Activated T-cell treated with anti-CD3 and anti-CD28 coated beads, Interleukin-2, amount 50 U/mL, for 1 hour (primary cell): ENCODE data around the gene TP63.
"Not testable (repeated sequence)": the region's sequence is repeated elsewhere in the genome, so short reads cannot be mapped to it uniquely, and the experiment has no call there.

Source experiments
- DNase-seq: peaks from one replicate; pipeline ENCODE4 v3.0.0-alpha.2; 2020

TP63 gene

DNA sequence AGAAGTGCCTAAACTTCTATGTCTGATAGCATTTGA, at the start of gene TP63:
Gene TP63, plus strand, starts transcription at position 17 of the 36 bp plus-strand sequence. CDS start 127 bp downstream, outside the sequence.
- DNase-seq, result no peak

- no peak for DNase-seq
Measured at GRCh38 chr3:189582179-189582578, 49.0 kb upstream of the TP63 start.

DNA sequence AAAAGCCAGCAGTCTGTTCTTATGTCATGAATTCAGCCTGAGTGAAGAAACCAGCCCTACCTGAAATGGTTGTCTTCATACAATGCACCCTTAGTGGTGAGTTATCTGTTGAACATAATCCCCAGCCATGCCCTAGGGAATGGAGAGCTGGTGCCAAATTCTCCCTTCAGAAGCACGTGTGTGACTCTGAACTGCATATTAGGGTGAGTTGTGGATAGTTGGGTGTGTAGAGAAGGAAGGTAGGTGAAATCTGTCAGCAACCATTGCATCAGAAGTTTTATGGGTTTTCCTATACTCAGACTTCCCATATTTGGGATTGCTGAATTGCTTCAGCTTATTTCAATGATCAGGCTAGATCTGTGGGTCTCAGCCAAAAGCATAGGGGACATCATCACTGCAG, 46.5 kb upstream of the TP63 start:
- DNase-seq, result no peak

DNA sequence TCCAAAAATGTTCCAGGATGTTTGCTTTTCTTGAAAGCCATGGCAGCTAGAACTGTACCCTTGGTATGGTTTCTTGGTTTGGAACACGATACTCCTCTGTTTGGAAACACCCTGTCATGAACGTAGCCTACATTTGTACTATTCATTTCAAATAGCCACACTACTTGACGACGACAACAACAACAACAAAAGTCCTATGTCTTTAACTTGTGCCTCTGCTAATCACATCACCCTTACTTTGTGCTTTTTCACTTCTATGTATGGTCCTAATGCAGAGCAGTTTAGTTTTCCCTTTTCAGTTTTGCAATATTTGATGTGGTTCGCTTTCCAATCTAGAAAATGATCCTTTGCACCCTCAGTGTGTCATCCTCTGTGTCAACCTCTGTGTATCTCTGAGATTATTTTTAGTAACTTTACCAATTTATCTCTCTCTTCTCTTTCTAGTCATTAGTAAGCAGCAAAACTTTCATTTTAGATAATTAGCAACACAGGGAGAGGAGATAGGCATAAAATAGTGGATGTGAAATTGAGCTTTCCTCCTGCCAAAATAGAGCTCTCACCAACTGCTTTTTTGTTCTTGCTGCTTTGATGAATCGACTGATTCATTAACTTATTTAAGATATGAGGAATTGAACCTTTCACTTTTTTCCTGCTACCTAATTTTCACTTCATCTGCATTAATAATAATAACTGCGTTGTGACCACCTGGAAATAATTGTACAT, 44.1 kb upstream of the TP63 start:
- no peak for DNase-seq

DNA sequence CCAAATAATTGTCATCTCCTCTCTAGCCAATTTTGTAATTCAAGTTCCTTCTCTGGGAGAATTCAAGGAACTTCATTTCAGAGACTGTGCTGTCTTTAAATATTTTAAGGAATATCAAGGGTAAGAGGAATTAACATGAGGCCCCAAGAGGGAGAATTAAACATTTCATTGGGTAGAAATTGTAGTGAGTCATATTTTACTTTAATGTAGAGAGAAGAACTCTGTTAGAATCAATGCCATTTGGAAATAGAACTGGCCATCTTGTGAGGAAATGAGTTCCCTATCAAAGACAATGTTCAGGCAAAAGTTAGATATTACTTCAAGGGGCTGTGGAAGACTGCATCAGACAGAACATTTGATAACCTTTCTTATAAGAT, 43.5 kb upstream of the TP63 start:
- no peak for DNase-seq

DNA sequence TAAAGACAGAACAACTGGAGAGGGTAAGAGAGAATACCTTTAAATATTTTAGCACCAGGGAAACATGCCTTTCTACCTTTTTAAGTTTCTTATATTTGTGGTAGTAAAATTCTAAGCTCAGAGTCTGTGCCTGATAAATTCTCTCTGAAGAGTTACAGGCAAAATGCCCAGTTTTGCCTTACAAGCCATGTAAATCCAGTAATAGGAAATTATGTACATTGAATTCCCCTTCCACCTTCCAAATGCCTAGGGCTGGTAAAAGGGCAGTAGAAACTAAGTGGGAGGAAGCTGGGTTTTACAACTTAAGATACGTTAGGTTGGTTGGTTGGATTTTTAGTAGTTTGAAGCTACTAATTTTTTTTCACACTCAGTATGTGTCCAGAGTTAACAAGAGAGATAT, 43.1 kb upstream of the TP63 start:
- DNase-seq, result no peak

- no peak for DNase-seq
Measured at GRCh38 chr3:189588475-189589178, 42.6 kb upstream of the TP63 start.

DNA sequence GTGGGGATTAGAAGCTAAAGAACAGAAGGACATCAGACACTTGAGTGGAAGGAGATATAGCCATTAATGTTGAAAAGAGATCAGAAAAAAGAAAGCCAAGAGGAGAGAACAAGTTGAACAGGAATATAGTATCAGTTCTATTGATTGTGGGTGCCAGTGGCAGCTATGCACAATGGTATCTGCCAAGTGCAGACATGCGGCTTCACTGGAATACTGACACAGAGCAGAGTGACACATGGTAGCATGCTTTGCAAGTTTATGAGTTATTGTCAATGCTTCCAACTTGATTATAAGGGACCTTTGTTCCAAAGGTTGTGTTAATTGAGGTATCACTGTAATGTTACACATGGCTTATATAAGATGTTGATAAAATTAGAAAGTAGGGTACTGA, 42.0 kb upstream of the TP63 start:
- no peak for DNase-seq

- no peak for DNase-seq
Measured at GRCh38 chr3:189590223-189590622, 41.0 kb upstream of the TP63 start.

- no peak for DNase-seq
Measured at GRCh38 chr3:189593581-189593980, 37.6 kb upstream of the TP63 start.

GRCh38 chr3:189596078-189596979, 34.9 kb upstream of the TP63 start:
- not testable (repeated sequence) for DNase-seq

GRCh38 chr3:189597918-189598317, 33.3 kb upstream of the TP63 start:
- no peak for DNase-seq

DNA sequence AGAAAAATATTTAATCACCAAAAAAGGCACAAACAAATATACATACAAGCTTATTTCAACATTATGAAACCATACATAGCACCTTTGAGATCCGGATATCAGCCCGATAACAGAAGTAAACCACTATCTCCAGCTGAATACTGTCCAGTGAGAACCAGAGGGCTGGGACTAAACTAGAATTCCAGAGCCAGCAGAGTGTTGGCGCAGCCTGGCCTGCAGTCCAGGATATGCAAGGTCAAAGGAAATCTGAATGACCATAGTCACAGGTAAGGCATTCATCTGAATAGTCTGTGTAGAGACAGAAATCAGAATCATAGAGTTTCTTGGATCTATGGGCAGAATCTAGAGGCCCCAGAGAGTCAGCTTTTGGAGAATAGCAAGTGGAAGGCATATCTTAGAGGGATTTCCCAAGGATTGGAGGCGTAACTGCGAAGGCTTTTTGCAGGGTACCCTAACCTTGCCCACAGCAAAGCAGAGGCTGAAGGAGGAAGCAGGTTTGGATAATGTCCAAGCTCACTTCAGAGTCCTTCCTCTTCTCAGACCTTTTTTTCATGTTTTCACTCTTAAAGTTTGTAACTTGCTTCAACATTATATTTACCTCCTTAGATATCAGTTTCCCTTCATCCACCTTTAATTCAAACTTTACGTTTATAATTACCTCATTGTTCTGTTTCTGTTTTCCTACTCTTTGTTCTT, 32.5 kb upstream of the TP63 start:
- no peak for DNase-seq

DNA sequence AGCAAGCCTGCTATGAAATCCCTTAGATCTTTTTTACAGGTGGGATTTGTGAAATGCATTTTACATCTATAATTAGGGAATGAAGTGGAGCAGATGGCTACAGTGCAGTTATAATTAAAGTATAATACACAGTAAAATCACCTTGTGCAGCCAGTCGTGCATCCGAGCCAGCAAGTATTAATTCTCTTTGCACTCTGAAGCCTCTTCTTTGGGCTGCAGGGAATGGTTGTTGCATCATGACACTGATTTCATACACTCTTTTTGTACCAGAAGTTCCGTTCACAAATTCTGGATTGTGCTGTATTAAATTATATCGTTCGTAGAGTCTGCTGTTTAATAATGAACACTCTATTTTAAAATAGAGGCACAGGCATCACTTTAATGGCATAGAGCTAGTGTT, 28.7 kb upstream of the TP63 start:
- no peak for DNase-seq

DNA sequence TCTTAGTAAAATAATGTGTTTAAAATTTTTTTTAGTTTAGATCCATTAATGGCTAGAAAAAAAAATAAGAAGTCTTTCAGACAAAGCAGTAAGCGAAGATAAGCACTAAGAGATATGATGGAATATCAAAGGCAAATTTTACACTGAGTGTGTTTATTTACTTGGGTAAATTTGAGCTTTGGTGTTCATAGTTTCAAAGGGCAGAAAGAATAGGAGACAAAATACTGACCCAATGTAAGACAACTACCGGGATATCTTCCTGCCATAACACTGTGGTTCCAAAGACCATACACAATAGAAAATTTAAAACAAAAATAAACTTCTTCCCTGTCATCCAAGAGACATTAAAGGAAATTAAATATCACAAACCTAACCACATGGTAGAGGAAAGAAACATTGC, 25.5 kb upstream of the TP63 start:
- DNase-seq, result no peak

- DNase-seq, result no peak
Measured at GRCh38 chr3:189606774-189607173, 24.4 kb upstream of the TP63 start.

GRCh38 chr3:189612641-189613040, 18.5 kb upstream of the TP63 start:
- DNase-seq, result not testable (repeated sequence)

GRCh38 chr3:189613122-189613521, 18.1 kb upstream of the TP63 start:
- DNase-seq, result no peak

DNA sequence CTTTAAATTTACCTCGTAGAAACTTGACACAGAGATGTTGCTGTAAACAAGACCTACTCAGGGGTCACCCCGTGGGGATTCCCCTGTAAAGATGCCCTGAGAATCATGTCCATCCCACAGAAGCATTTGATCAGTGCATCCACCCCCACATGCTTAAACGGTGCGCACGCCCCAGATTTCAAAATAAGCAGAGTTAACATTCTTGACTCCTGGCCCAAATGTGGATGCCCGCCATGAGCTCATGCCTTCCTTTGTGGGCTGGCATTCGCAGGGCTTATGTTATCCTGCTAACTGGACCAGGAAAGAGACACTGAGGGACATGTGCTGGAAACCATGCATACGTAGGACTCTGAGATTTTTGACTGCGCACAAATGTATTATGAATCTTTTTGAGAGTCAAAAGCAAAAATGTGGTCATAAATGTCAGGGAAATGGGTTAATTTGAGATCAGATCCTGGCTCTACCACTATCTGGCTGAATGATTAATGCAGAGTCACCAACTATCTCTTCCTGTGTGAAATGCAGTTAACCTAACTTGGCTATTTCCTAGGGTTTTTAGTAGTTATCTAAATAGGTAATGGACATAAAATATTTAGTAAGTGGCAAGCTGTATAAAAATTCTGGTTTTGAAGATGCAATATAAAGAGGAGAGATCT, 9.1 kb upstream of the TP63 start:
- DNase-seq, result no peak

DNA sequence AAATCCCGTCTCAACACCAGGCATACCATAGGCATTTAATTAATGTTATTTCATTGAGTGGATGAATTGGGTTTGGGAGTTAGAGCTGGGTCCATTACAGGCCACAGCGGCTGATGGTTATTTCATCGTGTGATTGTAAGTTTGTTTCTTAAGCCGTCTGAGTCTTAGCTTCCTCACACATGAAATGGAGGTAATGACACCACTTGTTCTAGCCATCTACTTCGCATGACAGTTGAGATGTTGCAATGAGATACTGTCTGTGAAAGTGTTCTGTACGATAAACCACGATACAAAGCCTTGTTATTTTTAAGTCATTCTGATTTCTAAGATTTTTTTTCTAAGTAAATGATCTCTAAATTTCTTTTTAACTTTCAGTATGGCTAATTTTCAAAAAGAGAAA, 8.6 kb upstream of the TP63 start:
- DNase-seq, result no peak

- DNase-seq, result no peak
Measured at GRCh38 chr3:189624130-189624529, 7.1 kb upstream of the TP63 start.

- no peak for DNase-seq
Measured at GRCh38 chr3:189625071-189625470, 6.1 kb upstream of the TP63 start.

GRCh38 chr3:189625572-189625971, 5.6 kb upstream of the TP63 start:
- no peak for DNase-seq
